ENCODE results near the gene LDHD. TPM values are rescaled to one million over a fixed set of nuclear protein-coding genes. Genes with fewer than 3 reads are reported as not detected.

The LDHD gene
- total and polyA plus RNA-seq, 2 of the 8 experiments (the other 6 are each of a cell fraction or from before 2014, with no cell fraction given): 14.9 to 18.2 TPM

- H3K27ac ChIP-seq (ENCODE audit: low read depth, low read length): no peak overlapping the region
- H4K5ac ChIP-seq (ENCODE audit: insufficient read length, low read depth, low read length): no peak overlapping the region
- H2BK12ac ChIP-seq (ENCODE audit: low read depth, low read length): no peak overlapping the region
- no peak overlapping the region for H3K4ac ChIP-seq (replicated peaks; ENCODE audit: insufficient read length, low read depth, low read length)
- DNase-seq (ENCODE audit: low read depth in 1 of 2, low spot score in 2 of 2): no peak
- no peaks in the 10 kb centered on the region for H3K23me2 ChIP-seq (ENCODE audit: low read depth, low read length)
- H2BK120ac ChIP-seq (replicated peaks; ENCODE audit: low read depth, low read length): no peak overlapping the region
- POLR2A ChIA-PET (ENCODE audit: partially characterized antibody): no interaction called here
- H3K4me2 ChIP-seq (ENCODE audit: insufficient read depth in 1 of 2, low read depth in 2 of 2, low read length in 2 of 2): no peak overlapping the region
- H3K79me1 ChIP-seq (ENCODE audit: low read depth, low read length): peaks cover 12% of the 10 kb centered on the region
- H3K9me3 ChIP-seq (ENCODE audit: insufficient read depth in 2 of 2, low read depth in 1 of 2, low read length in 1 of 2): no peaks in the 10 kb centered on the region
- H3K4me1 ChIP-seq (replicated peaks in 1 of 4; ENCODE audit: control insufficient read depth in 3 of 4, insufficient read depth in 4 of 4, low read length in 3 of 4): peaks cover 8 to 16% (median 10%) of the 10 kb centered on the region in 4 experiments; a peak in 6 of 7 replicates
- no peak overlapping the region for H4K91ac ChIP-seq (replicated peaks; ENCODE audit: insufficient read length, low read length)
- H3K36me3 ChIP-seq (ENCODE audit: control insufficient read depth in 2 of 4, insufficient read depth in 4 of 4, low read length in 3 of 4): no peaks in the 10 kb centered on the region
- H3K27me3 ChIP-seq (replicated peaks in 1 of 4; ENCODE audit: control insufficient read depth in 3 of 4, extremely low read depth in 1 of 4, insufficient read depth in 3 of 4, low read length in 3 of 4): no peaks in the 10 kb centered on the region
- H3K23ac ChIP-seq (ENCODE audit: insufficient read length): no peak overlapping the region
- no peak overlapping the region for H3K14ac ChIP-seq (ENCODE audit: insufficient read length)
- no peak overlapping the region for H3K4me3 ChIP-seq (ENCODE audit: extremely low read depth in 1 of 4, insufficient read depth in 2 of 4, low read depth in 3 of 4, low read length in 4 of 4)
- no peak overlapping the region for H4K8ac ChIP-seq (ENCODE audit: extremely low read depth, insufficient read depth, low read length)
- H3K56ac ChIP-seq (replicated peaks; ENCODE audit: insufficient read length, low read depth, low read length): no peak overlapping the region
- H3K18ac ChIP-seq (ENCODE audit: extremely low read depth, low read length): no peak overlapping the region
- H2BK5ac ChIP-seq (ENCODE audit: low read depth, low read length): no peak overlapping the region
- 93% methylated on average over 6 of the region's 6 CpGs; no CpG with 5 or more reads in 1 of the 2 experiments for WGBS, 2 experiments (ENCODE audit: extremely low coverage in 1 of 2, insufficient coverage in 1 of 2, insufficient read length in 1 of 2, insufficient replicate concordance in 2 of 2, low coverage in 1 of 2, low lambda C conversion rate in 2 of 2, missing lambda C conversion rate in 1 of 2)
- no peak overlapping the region for H2BK20ac ChIP-seq (ENCODE audit: low read length)
- FAIRE-seq: no peak
- H2AFZ ChIP-seq (ENCODE audit: low read length): no peak overlapping the region
- H2AK5ac ChIP-seq (ENCODE audit: low read depth, low read length): no peak overlapping the region
- no peak overlapping the region for H3K9ac ChIP-seq (replicated peaks in 1 of 4; ENCODE audit: extremely low read depth in 1 of 4, low read depth in 3 of 4, low read length in 3 of 4)
- CTCF ChIA-PET (ENCODE audit: partially characterized antibody): interaction anchor here (0.5 to 1.9 kb wide), 2 partner anchors 44 to 53 kb away, joined by 3 to 6 read pairs; no protein-coding TSS in a partner anchor
- peaks cover 0 to 84% of the 10 kb centered on the region in 2 experiments for H3K79me2 ChIP-seq (ENCODE audit: control insufficient read depth in 1 of 2, insufficient read depth in 2 of 2, low read length in 2 of 2)
- peaks cover 4 to 20% of the 10 kb centered on the region in 2 experiments for H4K20me1 ChIP-seq (replicated peaks in 1 of 2; ENCODE audit: control insufficient read depth in 1 of 2, insufficient read depth in 2 of 2, low read length in 2 of 2)
- H2BK15ac ChIP-seq (ENCODE audit: low read length): no peak overlapping the region
- TF ChIP-seq SRF (IDR thresholded peaks at IDR 0.05; ENCODE audit: low read depth, low read length) (no peak), PHF8 (conservative IDR thresholded peaks at IDR 0.05; ENCODE audit: low read depth, low read length) (no peak), EP300 (IDR thresholded peaks at IDR 0.05; ENCODE audit: borderline replicate concordance in 1 of 2, low read depth in 2 of 2, low read length in 2 of 2) (no peak), HDAC2 (IDR thresholded peaks at IDR 0.05; ENCODE audit: borderline replicate concordance in 1 of 2, low read depth in 2 of 2, low read length in 2 of 2) (no peak)
These were observed 49.6 kb downstream of the LDHD start for GRCh38 chr16:75066861-75067447.

Data from H1 (cell line).